HL-60 (cell line): Measurements from ENCODE around the gene MAPT.

Experiments used
- DNase-seq, 2 experiments: peaks; one replicate each; pipeline ENCODE4 v3.0.0-alpha.2; 2010 to 2020; ENCODE audit warnings: low read depth in 1 of 2, low spot score in 1 of 2
- H3K27ac ChIP-seq: fragments of 250-450 bp; sonication (Bioruptor Pico); replicated peaks from 2 replicates; pipeline ENCODE4 v1.5.1; 2020; ENCODE audit warnings: mild to moderate bottlenecking, moderate library complexity
- H3K27me3 ChIP-seq: fragments of 250-450 bp; sonication (Bioruptor Pico); 2 replicates; pipeline ENCODE4 v1.5.1; 2021; ENCODE audit warnings: mild to moderate bottlenecking, moderate library complexity; ENCODE audit not compliant: insufficient read depth, poor library complexity, severe bottlenecking
- H3K4me3 ChIP-seq: replicated peaks from 2 replicates; pipeline ENCODE4 v1.5.1; 2011; ENCODE audit warnings: mild to moderate bottlenecking, control low read depth, low read length; ENCODE audit not compliant: insufficient read depth
- GABPA ChIP-seq: IDR thresholded peaks from 2 replicates; pipeline ENCODE4 v1.6.1; 2012; ENCODE audit warnings: low read depth
- POLR2AphosphoS5 ChIP-seq: IDR thresholded peaks from 2 replicates; pipeline ENCODE4 v1.6.1; 2012; ENCODE audit warnings: low read depth
- SPI1 ChIP-seq: IDR thresholded peaks from 2 replicates; pipeline ENCODE4 v1.6.1; 2012; ENCODE audit warnings: low read depth, mild to moderate bottlenecking, borderline replicate concordance
- TF ChIP-seq, protein P1 (sequence below): IDR thresholded peaks from one replicate; pipeline ENCODE4 v1.5.1; 2011; ENCODE audit warnings: low read length, control low read depth, inconsistent platforms; ENCODE audit not compliant: insufficient read depth
- TF ChIP-seq, protein P2 (sequence below): IDR thresholded peaks from 2 replicates; pipeline ENCODE4 v1.6.1; 2012; ENCODE audit warnings: low read depth; ENCODE audit not compliant: insufficient replicate concordance

MAPT gene

DNA sequence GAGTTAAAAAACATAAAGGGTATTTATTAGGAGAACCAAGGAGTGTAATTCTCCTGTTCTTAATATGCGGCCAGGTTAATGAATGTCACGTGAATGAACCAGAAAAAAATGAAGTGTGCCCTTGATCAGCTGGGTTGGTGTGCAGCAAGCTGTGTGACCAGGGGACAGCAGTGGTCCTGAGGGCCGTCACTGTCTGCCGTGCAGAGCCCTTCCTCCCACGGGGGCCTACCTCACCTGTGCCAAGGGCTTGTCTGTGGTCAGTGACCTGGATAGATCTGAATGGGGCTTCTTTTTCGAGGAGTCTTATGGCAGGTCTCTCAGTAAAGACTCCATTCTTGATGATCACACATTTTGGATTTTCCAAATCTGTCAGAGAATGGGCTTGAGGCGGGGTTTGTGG, 87.0 kb downstream of the MAPT start:
- DNase-seq, result no peak
- H3K27me3 ChIP-seq, result no peaks in the 10 kb centered on the region
- TF ChIP-seq GABPA, result no peak
- no peak for TF ChIP-seq SPI1
- TF ChIP-seq, protein P1, sequence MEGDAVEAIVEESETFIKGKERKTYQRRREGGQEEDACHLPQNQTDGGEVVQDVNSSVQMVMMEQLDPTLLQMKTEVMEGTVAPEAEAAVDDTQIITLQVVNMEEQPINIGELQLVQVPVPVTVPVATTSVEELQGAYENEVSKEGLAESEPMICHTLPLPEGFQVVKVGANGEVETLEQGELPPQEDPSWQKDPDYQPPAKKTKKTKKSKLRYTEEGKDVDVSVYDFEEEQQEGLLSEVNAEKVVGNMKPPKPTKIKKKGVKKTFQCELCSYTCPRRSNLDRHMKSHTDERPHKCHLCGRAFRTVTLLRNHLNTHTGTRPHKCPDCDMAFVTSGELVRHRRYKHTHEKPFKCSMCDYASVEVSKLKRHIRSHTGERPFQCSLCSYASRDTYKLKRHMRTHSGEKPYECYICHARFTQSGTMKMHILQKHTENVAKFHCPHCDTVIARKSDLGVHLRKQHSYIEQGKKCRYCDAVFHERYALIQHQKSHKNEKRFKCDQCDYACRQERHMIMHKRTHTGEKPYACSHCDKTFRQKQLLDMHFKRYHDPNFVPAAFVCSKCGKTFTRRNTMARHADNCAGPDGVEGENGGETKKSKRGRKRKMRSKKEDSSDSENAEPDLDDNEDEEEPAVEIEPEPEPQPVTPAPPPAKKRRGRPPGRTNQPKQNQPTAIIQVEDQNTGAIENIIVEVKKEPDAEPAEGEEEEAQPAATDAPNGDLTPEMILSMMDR, result no peak
- TF ChIP-seq, protein P2, sequence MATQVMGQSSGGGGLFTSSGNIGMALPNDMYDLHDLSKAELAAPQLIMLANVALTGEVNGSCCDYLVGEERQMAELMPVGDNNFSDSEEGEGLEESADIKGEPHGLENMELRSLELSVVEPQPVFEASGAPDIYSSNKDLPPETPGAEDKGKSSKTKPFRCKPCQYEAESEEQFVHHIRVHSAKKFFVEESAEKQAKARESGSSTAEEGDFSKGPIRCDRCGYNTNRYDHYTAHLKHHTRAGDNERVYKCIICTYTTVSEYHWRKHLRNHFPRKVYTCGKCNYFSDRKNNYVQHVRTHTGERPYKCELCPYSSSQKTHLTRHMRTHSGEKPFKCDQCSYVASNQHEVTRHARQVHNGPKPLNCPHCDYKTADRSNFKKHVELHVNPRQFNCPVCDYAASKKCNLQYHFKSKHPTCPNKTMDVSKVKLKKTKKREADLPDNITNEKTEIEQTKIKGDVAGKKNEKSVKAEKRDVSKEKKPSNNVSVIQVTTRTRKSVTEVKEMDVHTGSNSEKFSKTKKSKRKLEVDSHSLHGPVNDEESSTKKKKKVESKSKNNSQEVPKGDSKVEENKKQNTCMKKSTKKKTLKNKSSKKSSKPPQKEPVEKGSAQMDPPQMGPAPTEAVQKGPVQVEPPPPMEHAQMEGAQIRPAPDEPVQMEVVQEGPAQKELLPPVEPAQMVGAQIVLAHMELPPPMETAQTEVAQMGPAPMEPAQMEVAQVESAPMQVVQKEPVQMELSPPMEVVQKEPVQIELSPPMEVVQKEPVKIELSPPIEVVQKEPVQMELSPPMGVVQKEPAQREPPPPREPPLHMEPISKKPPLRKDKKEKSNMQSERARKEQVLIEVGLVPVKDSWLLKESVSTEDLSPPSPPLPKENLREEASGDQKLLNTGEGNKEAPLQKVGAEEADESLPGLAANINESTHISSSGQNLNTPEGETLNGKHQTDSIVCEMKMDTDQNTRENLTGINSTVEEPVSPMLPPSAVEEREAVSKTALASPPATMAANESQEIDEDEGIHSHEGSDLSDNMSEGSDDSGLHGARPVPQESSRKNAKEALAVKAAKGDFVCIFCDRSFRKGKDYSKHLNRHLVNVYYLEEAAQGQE, result no peak
- TF ChIP-seq POLR2AphosphoS5, result no peak
- no peak overlapping the region for H3K27ac ChIP-seq
- no peak overlapping the region for H3K4me3 ChIP-seq

DNA sequence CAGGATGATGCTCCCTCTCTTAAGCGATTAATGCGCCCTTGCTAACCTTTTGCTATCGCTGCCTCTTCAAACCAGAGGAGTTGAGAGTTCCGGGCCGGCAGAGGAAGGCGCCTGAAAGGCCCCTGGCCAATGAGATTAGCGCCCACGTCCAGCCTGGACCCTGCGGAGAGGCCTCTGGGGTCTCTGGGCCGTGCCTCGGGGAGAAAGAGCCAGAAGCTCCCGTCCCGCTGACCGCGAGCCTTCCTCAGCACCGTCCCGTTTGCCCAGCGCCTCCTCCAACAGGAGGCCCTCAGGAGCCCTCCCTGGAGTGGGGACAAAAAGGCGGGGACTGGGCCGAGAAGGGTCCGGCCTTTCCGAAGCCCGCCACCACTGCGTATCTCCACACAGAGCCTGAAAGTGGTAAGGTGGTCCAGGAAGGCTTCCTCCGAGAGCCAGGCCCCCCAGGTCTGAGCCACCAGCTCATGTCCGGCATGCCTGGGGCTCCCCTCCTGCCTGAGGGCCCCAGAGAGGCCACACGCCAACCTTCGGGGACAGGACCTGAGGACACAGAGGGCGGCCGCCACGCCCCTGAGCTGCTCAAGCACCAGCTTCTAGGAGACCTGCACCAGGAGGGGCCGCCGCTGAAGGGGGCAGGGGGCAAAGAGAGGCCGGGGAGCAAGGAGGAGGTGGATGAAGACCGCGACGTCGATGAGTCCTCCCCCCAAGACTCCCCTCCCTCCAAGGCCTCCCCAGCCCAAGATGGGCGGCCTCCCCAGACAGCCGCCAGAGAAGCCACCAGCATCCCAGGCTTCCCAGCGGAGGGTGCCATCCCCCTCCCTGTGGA, 88.6 kb downstream of the MAPT start:
- DNase-seq, result no peak

DNA sequence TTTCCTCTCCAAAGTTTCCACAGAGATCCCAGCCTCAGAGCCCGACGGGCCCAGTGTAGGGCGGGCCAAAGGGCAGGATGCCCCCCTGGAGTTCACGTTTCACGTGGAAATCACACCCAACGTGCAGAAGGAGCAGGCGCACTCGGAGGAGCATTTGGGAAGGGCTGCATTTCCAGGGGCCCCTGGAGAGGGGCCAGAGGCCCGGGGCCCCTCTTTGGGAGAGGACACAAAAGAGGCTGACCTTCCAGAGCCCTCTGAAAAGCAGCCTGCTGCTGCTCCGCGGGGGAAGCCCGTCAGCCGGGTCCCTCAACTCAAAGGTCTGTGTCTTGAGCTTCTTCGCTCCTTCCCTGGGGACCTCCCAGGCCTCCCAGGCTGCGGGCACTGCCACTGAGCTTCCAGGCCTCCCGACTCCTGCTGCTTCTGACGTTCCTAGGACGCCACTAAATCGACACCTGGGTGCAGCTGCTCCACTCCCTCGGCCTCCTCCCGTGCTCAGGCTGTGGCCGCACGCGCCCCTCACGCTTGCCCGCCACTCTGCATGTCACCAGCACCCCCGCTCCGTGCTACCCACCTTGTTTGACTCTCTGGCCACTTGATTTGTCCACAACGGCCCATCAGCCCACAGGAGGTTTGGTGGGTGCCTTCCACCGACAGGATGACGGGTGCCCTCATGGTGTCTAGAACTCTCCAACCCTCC, 89.4 kb downstream of the MAPT start:
- DNase-seq, result no peak
- TF ChIP-seq POLR2AphosphoS5 (no peak), GABPA (no peak)
- TF ChIP-seq, protein P2, result no peak
- no peak overlapping the region for H3K27ac ChIP-seq
- no peaks in the 10 kb centered on the region for H3K27me3 ChIP-seq
- no peak overlapping the region for H3K4me3 ChIP-seq

More for the DNA sequence above, 88.6 kb downstream of the MAPT start:
- Histone ChIP-seq H3K27me3 (no peaks in the 10 kb centered on the region), H3K4me3 (no peak overlapping the region), H3K27ac (no peak overlapping the region)
- TF ChIP-seq SPI1, result no peak
- TF ChIP-seq, protein P2, result no peak
- TF ChIP-seq GABPA, result no peak
- TF ChIP-seq, protein P1, result no peak
- no peak for TF ChIP-seq POLR2AphosphoS5
